Measurements from ENCODE around the gene CHCHD1.

- TF ChIP-seq POLR2AphosphoS5 (IDR thresholded peaks at IDR 0.05; ENCODE audit: borderline replicate concordance, low read depth, low read length): peak; percentile 59; the same call in 1 of the 2 replicates
- TF ChIP-seq EZH2 (IDR thresholded peaks at IDR 0.05): no peak
Measured at GRCh38 chr10:73743905-73744663, 37.8 kb upstream of the CHCHD1 start, which contains the start of gene SEC24C.
